Mucosa of descending colon (tissue), 3 donors: ENCODE results near the gene TNC. TPM values are rescaled to one million over a fixed set of nuclear protein-coding genes. Genes with fewer than 3 reads are reported as not detected.

Source experiments
- ATAC-seq: fragments of 200-7000 bp; cut with Tn5 transposase; one replicate; pipeline ENCODE4 v1.9.1; 2020; ENCODE audit warnings: mild to moderate bottlenecking, moderate library complexity
- DNase-seq, 3 donors: peaks; one replicate each; pipeline ENCODE4 v3.0.0-alpha.2; 2020
- H3K36me3 ChIP-seq: fragments of 200-600 bp; one replicate; pipeline ENCODE4 v1.8.0; 2021; ENCODE audit warnings: low read depth, mild to moderate bottlenecking
- H3K4me1 ChIP-seq: fragments of 200-600 bp; one replicate; pipeline ENCODE4 v1.8.0; 2021; ENCODE audit warnings: low read depth, mild to moderate bottlenecking
- H3K4me3 ChIP-seq: fragments of 200-600 bp; one replicate; pipeline ENCODE4 v1.8.0; 2021; ENCODE audit warnings: mild to moderate bottlenecking
- H3K9me3 ChIP-seq: fragments of 200-600 bp; one replicate; pipeline ENCODE4 v1.8.0; 2021; ENCODE audit warnings: mild to moderate bottlenecking
- intact Hi-C, 2 donors: fragments of 100-400 bp; cut with DNase I in 1 of 2; cut with micrococcal nuclease in 1 of 2; formaldehyde crosslinking; loops; one replicate each; pipeline versions ENCODE4 v1.11.0 to v1.11.1; 2022; cut with DNase I, micrococcal nuclease
- total RNA-seq, 3 donors: library from RNA; stranded (reverse); fragmentation: NEBNext Ultra II Directional in 2 of 3; extraction: Animal tissue kit (Norgen Biotek cat#: 25700) in 2 of 3; gene quantifications; one replicate each; pipeline versions ENCODE4 v1.2.1 to v1.2.4, GENCODE V29; 2021 to 2023
- TF ChIP-seq, protein P1 (sequence below): fragments of 200-600 bp; IDR thresholded peaks from one replicate; pipeline ENCODE4 v1.8.0; 2022; ENCODE audit warnings: antibody characterized with exemption, mild to moderate bottlenecking
- donor health status: DM: no; HTN: no; CAD: no; lungs with moderate emphysema.
- donor health status: DM: no; HTN: no; CAD: no.
- donor health status: DM: no; HTN: yes; CAD: no.

The TNC gene
- total RNA-seq, 3 donors from 2014 or later: 6.5 to 216 (median 48.0) TPM

- H3K4me3 ChIP-seq: no peak overlapping the region
- intact Hi-C loops: no loop called here
- no peaks in the 10 kb centered on the region for H3K36me3 ChIP-seq
- TF ChIP-seq, protein P1, sequence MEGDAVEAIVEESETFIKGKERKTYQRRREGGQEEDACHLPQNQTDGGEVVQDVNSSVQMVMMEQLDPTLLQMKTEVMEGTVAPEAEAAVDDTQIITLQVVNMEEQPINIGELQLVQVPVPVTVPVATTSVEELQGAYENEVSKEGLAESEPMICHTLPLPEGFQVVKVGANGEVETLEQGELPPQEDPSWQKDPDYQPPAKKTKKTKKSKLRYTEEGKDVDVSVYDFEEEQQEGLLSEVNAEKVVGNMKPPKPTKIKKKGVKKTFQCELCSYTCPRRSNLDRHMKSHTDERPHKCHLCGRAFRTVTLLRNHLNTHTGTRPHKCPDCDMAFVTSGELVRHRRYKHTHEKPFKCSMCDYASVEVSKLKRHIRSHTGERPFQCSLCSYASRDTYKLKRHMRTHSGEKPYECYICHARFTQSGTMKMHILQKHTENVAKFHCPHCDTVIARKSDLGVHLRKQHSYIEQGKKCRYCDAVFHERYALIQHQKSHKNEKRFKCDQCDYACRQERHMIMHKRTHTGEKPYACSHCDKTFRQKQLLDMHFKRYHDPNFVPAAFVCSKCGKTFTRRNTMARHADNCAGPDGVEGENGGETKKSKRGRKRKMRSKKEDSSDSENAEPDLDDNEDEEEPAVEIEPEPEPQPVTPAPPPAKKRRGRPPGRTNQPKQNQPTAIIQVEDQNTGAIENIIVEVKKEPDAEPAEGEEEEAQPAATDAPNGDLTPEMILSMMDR: no peak
- H3K9me3 ChIP-seq: no peaks in the 10 kb centered on the region
- H3K4me1 ChIP-seq: no peaks in the 10 kb centered on the region
- ATAC-seq (no peak), DNase-seq (no peak)
Observed at GRCh38 chr9:115022760-115023434, 95.1 kb downstream of the TNC start.

GRCh38 chr9:115018547-115019435, 99.2 kb downstream of the TNC start:
- intact Hi-C loops: loop anchor here (5.0 to 10.0 kb wide), 4 partner anchors 284 to 516 kb away; no protein-coding TSS in a partner anchor
- Histone ChIP-seq H3K4me3 (no peak overlapping the region), H3K36me3 (no peaks in the 10 kb centered on the region), H3K4me1 (no peaks in the 10 kb centered on the region), H3K9me3 (no peaks in the 10 kb centered on the region)
- ATAC-seq (peak; percentile 56), DNase-seq (no peak)
- TF ChIP-seq, protein P1: no peak

DNA sequence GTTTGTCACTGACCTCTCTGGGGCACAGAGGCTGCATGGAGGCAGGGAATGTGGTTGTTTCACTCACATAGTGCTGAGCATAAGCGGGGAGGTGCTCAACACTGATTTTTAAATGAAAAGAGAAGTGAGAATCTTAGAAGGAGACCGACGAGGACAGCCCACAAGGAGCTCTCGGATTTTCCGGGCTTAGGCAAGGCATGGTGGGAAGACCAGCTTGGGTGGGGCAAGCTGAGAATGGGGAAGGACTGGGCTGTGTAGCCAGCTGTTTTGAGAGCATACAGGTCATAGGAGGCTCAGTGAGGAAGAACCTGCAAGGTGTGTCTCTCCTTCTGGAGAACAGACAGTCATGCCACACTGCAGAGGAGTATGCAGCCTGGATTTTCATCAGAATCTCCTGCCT, 101.6 kb downstream of the TNC start:
- Histone ChIP-seq H3K9me3 (no peaks in the 10 kb centered on the region), H3K4me1 (no peaks in the 10 kb centered on the region), H3K36me3 (no peaks in the 10 kb centered on the region), H3K4me3 (no peak overlapping the region)
- intact Hi-C loops: loop anchor here (5.0 to 10.0 kb wide), 4 partner anchors 282 to 518 kb away; no protein-coding TSS in a partner anchor
- DNase-seq: peak in 1 of 3 donors; percentile 22
- ATAC-seq: peak; percentile 29
- TF ChIP-seq, protein P1: no peak

DNA sequence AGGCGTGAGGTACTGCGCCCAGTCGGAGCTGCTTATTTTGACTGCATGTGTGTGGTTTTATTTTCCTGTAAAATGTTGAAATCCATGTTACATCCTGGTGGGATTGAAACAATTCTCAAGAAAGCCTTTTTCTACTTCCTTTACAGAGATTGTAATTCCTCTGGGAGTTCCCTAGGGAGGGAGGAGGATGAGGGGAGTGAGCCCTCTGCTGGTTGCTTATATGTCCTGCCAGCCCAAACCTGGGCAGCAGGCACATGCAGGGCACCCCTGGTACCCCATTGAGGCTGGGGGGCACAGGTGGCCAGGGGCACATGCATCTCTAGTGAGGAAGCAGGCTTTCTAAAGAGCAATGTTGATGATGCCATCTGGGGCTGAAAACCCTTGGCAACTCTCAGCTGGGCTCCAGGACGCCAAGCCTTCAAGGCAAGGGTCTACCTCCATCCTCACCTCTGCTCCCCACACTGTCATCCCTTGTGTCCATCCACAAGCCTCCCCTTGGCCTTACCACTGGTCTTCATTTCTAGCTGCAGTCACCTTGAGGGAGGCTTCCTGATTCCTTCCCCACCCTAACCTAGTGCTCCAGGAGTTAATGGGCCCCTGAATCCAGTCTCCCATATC, 102.8 kb downstream of the TNC start:
- no peaks in the 10 kb centered on the region for H3K36me3 ChIP-seq
- H3K4me3 ChIP-seq: no peak overlapping the region
- no peaks in the 10 kb centered on the region for H3K9me3 ChIP-seq
- ATAC-seq (peak; percentile 70), DNase-seq (peak in 2 of 3 donors; percentile 44 to 56)
- TF ChIP-seq, protein P1: no peak
- intact Hi-C loops: loop anchor here (2.0 to 10.0 kb wide), 5 partner anchors 280 to 520 kb away; no protein-coding TSS in a partner anchor
- H3K4me1 ChIP-seq: no peaks in the 10 kb centered on the region

DNA sequence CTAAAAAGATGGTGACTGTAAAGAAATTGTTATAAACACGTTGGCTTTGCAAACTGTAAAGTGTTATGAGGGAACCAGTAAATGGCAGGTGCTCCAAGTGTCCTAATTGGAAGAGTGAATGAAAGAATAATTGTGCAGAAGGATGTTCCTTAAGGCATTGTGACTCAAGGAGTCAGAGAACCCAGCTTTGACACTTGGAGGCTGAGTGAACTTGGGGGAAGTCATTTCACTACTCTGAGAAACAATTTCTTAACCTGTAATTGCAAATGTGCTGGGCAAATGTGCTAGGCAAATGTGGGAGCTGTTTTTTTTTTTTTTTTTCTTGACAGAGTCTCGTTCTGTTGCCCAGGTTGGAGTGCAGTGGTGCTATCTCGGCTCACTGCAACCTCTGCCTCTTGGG, 103.5 kb downstream of the TNC start:
- Histone ChIP-seq H3K4me3 (no peak overlapping the region), H3K4me1 (no peaks in the 10 kb centered on the region), H3K9me3 (no peaks in the 10 kb centered on the region), H3K36me3 (no peaks in the 10 kb centered on the region)
- TF ChIP-seq, protein P1: no peak
- DNase-seq: no peak
- intact Hi-C loops: loop anchor here (2.0 to 10.0 kb wide), 5 partner anchors 272 to 520 kb away; no protein-coding TSS in a partner anchor
- ATAC-seq: no peak
